Measurements from ENCODE around the gene CAMKV. TPM values are rescaled to one million over a fixed set of nuclear protein-coding genes. Genes with fewer than 3 reads are reported as not detected.

The CAMKV gene
- total and polyA plus RNA-seq, 3 experiments from 2014 or later = 0.44 to 0.77 TPM; not detected in 1

DNA sequence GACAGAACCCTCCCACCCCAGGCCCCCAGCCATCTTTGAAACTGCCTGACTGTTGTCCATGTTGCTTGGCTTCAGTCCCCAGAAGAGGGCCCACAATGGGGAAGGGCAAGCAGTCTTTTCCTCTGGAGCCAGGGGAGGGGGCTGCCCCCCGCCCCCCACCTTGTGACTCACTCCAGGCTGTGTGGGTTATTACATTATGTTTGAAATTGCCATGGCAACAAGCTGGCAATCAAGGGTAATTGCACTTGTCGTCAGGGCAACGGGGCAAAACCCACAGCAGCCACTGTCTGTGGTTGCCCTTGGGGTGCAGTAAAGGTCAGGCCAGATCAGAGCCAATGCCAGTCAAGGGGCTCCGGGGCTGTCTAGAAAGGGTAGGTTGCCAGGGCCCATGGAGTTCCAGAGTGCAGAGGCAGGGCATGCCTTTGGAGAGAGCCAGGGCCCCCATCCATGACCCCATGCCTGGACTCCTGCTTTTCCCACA lies 3.1 kb upstream of the CAMKV start:
- Histone ChIP-seq H3K36me3 (ENCODE audit: insufficient read depth, low read length) (no peaks in the 10 kb centered on the region), H3K27ac (ENCODE audit: low read depth, low read length) (no peak overlapping the region), H3K4me3 (ENCODE audit: low read length) (no peak overlapping the region), H3K4me1 (ENCODE audit: insufficient read depth, low read length) (peaks cover 6% of the 10 kb centered on the region), H3K9me3 (ENCODE audit: low read length) (no peaks in the 10 kb centered on the region), H3K27me3 (ENCODE audit: insufficient read depth, low read length, poor library complexity, severe bottlenecking) (peaks cover 20% of the 10 kb centered on the region)
- POLR2A ChIA-PET = no interaction called here
- Mint-ChIP-seq H3K36me3 (no peaks in the 10 kb centered on the region), H3K27me3 (peaks cover 18 to 20% of the 10 kb centered on the region in 2 donors), H3K27ac (no peak overlapping the region), H3K4me3 (peak overlapping the region in 1 of 7 donors; percentile 18), H3K9me3 (no peaks in the 10 kb centered on the region), H3K4me1 (peaks cover 5 to 12% (median 6%) of the 10 kb centered on the region in 3 donors)
- peak in 2 of 5 donors; percentile 9 to 59 for DNase-seq
- CTCF ChIA-PET = interaction anchor here (1.1 kb wide), 1 partner anchor 34 kb away, joined by 4 read pairs; no protein-coding TSS in a partner anchor

DNA sequence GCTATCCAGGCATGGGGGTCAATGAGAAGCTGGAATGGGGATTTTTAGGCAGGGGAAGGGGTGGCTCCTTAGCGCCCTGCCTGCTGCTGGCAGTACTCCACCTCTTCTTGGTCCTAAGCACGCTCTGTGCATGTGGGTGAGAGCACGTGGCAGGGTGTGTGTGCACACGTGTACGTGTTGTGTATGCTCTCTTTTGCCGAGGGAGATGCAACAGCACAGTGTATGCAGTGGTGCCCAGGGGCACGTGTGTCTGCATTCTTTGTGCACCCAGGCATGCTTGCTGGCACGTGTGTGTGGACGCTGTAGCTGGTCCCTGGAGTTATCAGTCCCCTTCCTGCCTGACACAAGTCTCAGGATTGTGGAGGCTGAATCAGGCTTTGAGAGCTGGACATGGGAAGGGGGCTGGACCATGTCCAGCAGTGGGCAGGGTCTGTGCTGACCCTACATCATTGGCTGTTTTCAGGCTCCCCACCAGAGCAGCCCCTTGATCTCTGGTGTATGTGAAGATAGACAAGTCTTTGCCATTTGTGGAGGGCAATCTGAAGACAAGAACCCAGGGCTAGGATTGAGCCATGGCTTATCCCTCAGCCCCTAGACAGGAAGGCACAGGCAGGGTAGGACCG lies 1.9 kb upstream of the CAMKV start:
- H3K4me1 ChIP-seq (ENCODE audit: insufficient read depth, low read length) = peaks cover 6% of the 10 kb centered on the region
- ChIA-PET POLR2A (no interaction called here), CTCF (no interaction called here)
- H3K27ac Mint-ChIP-seq = no peak overlapping the region
- H3K27me3 Mint-ChIP-seq = peaks cover 28 to 31% of the 10 kb centered on the region in 2 donors
- H3K36me3 ChIP-seq (ENCODE audit: insufficient read depth, low read length) = no peaks in the 10 kb centered on the region
- peak overlapping the region in 4 of 7 donors; percentile 0 to 41 (median 11) for H3K4me3 Mint-ChIP-seq
- H3K4me1 Mint-ChIP-seq = peaks cover 5 to 12% (median 6%) of the 10 kb centered on the region in 3 donors
- H3K27me3 ChIP-seq (ENCODE audit: insufficient read depth, low read length, poor library complexity, severe bottlenecking) = peaks cover 21% of the 10 kb centered on the region
- H3K27ac ChIP-seq (ENCODE audit: low read depth, low read length) = no peak overlapping the region
- no peak overlapping the region for H3K4me3 ChIP-seq (ENCODE audit: low read length)
- H3K36me3 Mint-ChIP-seq = no peaks in the 10 kb centered on the region
- no peaks in the 10 kb centered on the region for H3K9me3 ChIP-seq (ENCODE audit: low read length)
- no peak for DNase-seq
- no peaks in the 10 kb centered on the region for H3K9me3 Mint-ChIP-seq

- POLR2A ChIA-PET = no interaction called here
- DNase-seq = no peak
- H3K9me3 Mint-ChIP-seq = no peaks in the 10 kb centered on the region
Observed at GRCh38 chr3:49868862-49869466, 742 bp downstream of the CAMKV start.

GRCh38 chr3:49867871-49868321 lies 1.8 kb downstream of the CAMKV start:
- Mint-ChIP-seq H3K27me3 (peaks cover 40 to 54% of the 10 kb centered on the region in 2 donors), H3K4me3 (peak overlapping the region in 3 of 7 donors; percentile 23 to 51 (median 37)), H3K36me3 (no peaks in the 10 kb centered on the region), H3K4me1 (peaks cover 5 to 12% (median 5%) of the 10 kb centered on the region in 3 donors), H3K9me3 (no peaks in the 10 kb centered on the region), H3K27ac (no peak overlapping the region)
- Histone ChIP-seq H3K9me3 (ENCODE audit: low read length) (no peaks in the 10 kb centered on the region), H3K36me3 (ENCODE audit: insufficient read depth, low read length) (no peaks in the 10 kb centered on the region), H3K4me1 (ENCODE audit: insufficient read depth, low read length) (peaks cover 6% of the 10 kb centered on the region), H3K27me3 (ENCODE audit: insufficient read depth, low read length, poor library complexity, severe bottlenecking) (peaks cover 25% of the 10 kb centered on the region), H3K27ac (ENCODE audit: low read depth, low read length) (no peak overlapping the region), H3K4me3 (ENCODE audit: low read length) (no peak overlapping the region)
- CTCF ChIA-PET = interaction anchor here (1.0 kb wide), 1 partner anchor 11 kb away, joined by 3 read pairs; no protein-coding TSS in a partner anchor
- DNase-seq = no peak
- POLR2A ChIA-PET = no interaction called here

More at GRCh38 chr3:49868862-49869466, 742 bp downstream of the CAMKV start:
- H3K4me3 Mint-ChIP-seq = peak overlapping the region in 3 of 7 donors; percentile 23 to 47 (median 37)
- H3K4me1 ChIP-seq (ENCODE audit: insufficient read depth, low read length) = peaks cover 6% of the 10 kb centered on the region
- peaks cover 39 to 44% of the 10 kb centered on the region in 2 donors for H3K27me3 Mint-ChIP-seq
- H3K4me1 Mint-ChIP-seq = peaks cover 5 to 12% (median 6%) of the 10 kb centered on the region in 3 donors
- no peak overlapping the region for H3K27ac ChIP-seq (ENCODE audit: low read depth, low read length)
- H3K4me3 ChIP-seq (ENCODE audit: low read length) = no peak overlapping the region
- CTCF ChIA-PET = interaction anchor here (1.0 kb wide), 1 partner anchor 12 kb away, joined by 3 read pairs; no protein-coding TSS in a partner anchor
- no peaks in the 10 kb centered on the region for H3K9me3 ChIP-seq (ENCODE audit: low read length)
- H3K36me3 Mint-ChIP-seq = no peaks in the 10 kb centered on the region
- peaks cover 25% of the 10 kb centered on the region for H3K27me3 ChIP-seq (ENCODE audit: insufficient read depth, low read length, poor library complexity, severe bottlenecking)
- H3K27ac Mint-ChIP-seq = no peak overlapping the region
- no peaks in the 10 kb centered on the region for H3K36me3 ChIP-seq (ENCODE audit: insufficient read depth, low read length)

DNA sequence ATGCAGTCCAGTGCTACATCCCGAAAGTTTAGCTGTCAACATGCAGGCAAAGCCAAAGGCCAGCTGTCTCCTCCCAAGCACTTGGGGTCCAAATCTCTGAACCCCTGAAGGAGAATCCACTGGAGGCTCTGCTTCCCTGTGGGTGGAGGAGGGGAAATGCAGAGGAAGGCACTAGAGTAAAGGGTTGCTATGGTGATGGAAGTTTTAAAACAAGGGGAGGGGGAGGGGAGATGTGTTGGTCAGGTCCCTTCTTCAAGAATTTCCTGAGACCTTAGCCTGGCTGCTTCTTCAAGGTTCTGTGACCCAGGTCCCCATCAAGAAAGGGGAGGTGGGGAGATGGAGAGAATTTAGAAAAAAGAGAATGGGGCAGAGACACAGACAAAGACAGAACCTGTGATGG lies 2.3 kb downstream of the CAMKV start:
- H3K9me3 ChIP-seq (ENCODE audit: low read length) = no peaks in the 10 kb centered on the region
- Mint-ChIP-seq H3K4me3 (peak overlapping the region in 2 of 7 donors; percentile 19 to 22), H3K27me3 (peaks cover 44 to 57% of the 10 kb centered on the region in 2 donors), H3K36me3 (no peaks in the 10 kb centered on the region), H3K4me1 (peaks cover 4 to 12% (median 5%) of the 10 kb centered on the region in 3 donors), H3K27ac (no peak overlapping the region), H3K9me3 (no peaks in the 10 kb centered on the region)
- ChIA-PET POLR2A (interaction anchor here (0.5 kb wide), 1 partner anchor 143 kb away, joined by 7 read pairs; no protein-coding TSS in a partner anchor), CTCF (no interaction called here)
- H3K4me3 ChIP-seq (ENCODE audit: low read length) = no peak overlapping the region
- peaks cover 25% of the 10 kb centered on the region for H3K27me3 ChIP-seq (ENCODE audit: insufficient read depth, low read length, poor library complexity, severe bottlenecking)
- peaks cover 6% of the 10 kb centered on the region for H3K4me1 ChIP-seq (ENCODE audit: insufficient read depth, low read length)
- no peak overlapping the region for H3K27ac ChIP-seq (ENCODE audit: low read depth, low read length)
- H3K36me3 ChIP-seq (ENCODE audit: insufficient read depth, low read length) = no peaks in the 10 kb centered on the region
- no peak for DNase-seq

GRCh38 chr3:49865198-49865784 lies 4.4 kb downstream of the CAMKV start:
- ChIA-PET POLR2A (interaction anchor here (0.5 to 0.7 kb wide), 3 partner anchors 15 to 319 kb away, joined by 3 to 5 read pairs (median 3); no protein-coding TSS in a partner anchor), CTCF (no interaction called here)
- H3K27me3 Mint-ChIP-seq = peaks cover 41 to 57% of the 10 kb centered on the region in 2 donors

GRCh38 chr3:49864505-49864904 lies 5.2 kb downstream of the CAMKV start:
- ChIA-PET POLR2A (no interaction called here), CTCF (no interaction called here)
- Mint-ChIP-seq H3K9me3 (no peaks in the 10 kb centered on the region), H3K27ac (no peak overlapping the region), H3K4me3 (no peak overlapping the region), H3K4me1 (peaks cover 0 to 5% (median 2%) of the 10 kb centered on the region in 3 donors), H3K36me3 (no peaks in the 10 kb centered on the region), H3K27me3 (peaks cover 40 to 54% of the 10 kb centered on the region in 2 donors)
- H3K27me3 ChIP-seq (ENCODE audit: insufficient read depth, low read length, poor library complexity, severe bottlenecking) = peaks cover 21% of the 10 kb centered on the region
- no peak overlapping the region for H3K27ac ChIP-seq (ENCODE audit: low read depth, low read length)
- H3K36me3 ChIP-seq (ENCODE audit: insufficient read depth, low read length) = no peaks in the 10 kb centered on the region
- no peaks in the 10 kb centered on the region for H3K9me3 ChIP-seq (ENCODE audit: low read length)
- H3K4me3 ChIP-seq (ENCODE audit: low read length) = no peak overlapping the region
- H3K4me1 ChIP-seq (ENCODE audit: insufficient read depth, low read length) = peaks cover 6% of the 10 kb centered on the region
- DNase-seq = no peak

More at GRCh38 chr3:49865198-49865784, 4.4 kb downstream of the CAMKV start:
- H3K36me3 ChIP-seq (ENCODE audit: insufficient read depth, low read length) = no peaks in the 10 kb centered on the region
- Mint-ChIP-seq H3K4me1 (peaks cover 0 to 9% (median 2%) of the 10 kb centered on the region in 3 donors), H3K4me3 (no peak overlapping the region), H3K27ac (no peak overlapping the region), H3K36me3 (no peaks in the 10 kb centered on the region), H3K9me3 (no peaks in the 10 kb centered on the region)
- no peak overlapping the region for H3K27ac ChIP-seq (ENCODE audit: low read depth, low read length)
- peaks cover 6% of the 10 kb centered on the region for H3K4me1 ChIP-seq (ENCODE audit: insufficient read depth, low read length)
- H3K9me3 ChIP-seq (ENCODE audit: low read length) = no peaks in the 10 kb centered on the region
- no peak for DNase-seq
- H3K27me3 ChIP-seq (ENCODE audit: insufficient read depth, low read length, poor library complexity, severe bottlenecking) = peaks cover 25% of the 10 kb centered on the region
- H3K4me3 ChIP-seq (ENCODE audit: low read length) = no peak overlapping the region

Measured in CD8-positive, alpha-beta memory T cell (primary cell).